ENCODE data around the gene ANXA11.

DNA sequence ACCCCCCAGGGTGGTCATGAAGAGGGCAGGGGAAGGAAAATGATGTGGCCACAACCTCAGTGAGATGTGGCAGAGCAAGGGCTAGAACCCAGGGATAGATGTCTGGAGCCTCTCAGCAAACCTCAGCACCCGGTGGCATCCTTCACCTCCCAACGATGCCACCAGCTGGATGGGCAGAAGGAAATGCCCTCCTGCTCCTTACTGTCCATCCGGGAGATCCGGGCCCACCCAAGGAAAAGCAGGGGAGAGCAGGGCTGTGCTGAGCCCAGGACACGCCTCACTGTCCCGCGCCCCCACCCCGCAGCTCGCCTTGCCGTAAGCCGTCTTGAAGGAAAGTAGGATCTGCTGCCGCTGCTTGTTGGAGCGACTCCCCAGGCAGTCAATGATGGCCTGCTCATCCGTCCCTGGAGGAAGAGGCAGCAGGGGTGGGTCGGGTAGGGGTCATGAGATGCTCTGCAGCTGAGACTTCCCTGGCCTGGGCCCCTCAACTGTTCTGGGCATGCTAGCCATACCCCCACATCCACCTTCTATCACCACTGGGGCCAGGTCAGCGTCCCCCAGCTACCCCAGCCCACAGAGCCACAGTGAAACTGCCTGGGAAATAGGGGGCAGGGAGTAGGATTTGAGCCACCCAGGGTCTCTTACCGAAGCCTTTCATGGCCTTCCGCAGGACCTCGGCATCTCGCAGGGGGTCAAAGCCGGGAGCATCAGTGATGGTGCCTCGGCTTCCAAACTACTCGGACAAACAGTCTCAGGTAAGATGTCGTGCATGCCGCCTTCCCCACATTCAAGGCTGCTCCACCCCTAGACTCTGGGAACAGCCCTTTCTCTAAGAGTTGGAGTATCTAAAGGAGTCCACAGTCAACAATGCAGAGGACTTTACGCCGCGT lies 38.5 kb downstream of the ANXA11 start:
- TF ChIP-seq, protein P1, sequence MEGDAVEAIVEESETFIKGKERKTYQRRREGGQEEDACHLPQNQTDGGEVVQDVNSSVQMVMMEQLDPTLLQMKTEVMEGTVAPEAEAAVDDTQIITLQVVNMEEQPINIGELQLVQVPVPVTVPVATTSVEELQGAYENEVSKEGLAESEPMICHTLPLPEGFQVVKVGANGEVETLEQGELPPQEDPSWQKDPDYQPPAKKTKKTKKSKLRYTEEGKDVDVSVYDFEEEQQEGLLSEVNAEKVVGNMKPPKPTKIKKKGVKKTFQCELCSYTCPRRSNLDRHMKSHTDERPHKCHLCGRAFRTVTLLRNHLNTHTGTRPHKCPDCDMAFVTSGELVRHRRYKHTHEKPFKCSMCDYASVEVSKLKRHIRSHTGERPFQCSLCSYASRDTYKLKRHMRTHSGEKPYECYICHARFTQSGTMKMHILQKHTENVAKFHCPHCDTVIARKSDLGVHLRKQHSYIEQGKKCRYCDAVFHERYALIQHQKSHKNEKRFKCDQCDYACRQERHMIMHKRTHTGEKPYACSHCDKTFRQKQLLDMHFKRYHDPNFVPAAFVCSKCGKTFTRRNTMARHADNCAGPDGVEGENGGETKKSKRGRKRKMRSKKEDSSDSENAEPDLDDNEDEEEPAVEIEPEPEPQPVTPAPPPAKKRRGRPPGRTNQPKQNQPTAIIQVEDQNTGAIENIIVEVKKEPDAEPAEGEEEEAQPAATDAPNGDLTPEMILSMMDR (IDR thresholded peaks at IDR 0.05), result no peak
- no peak for TF ChIP-seq EZH2 (IDR thresholded peaks at IDR 0.05; ENCODE audit: borderline replicate concordance, insufficient read depth, low read depth, low read length, poor library complexity, severe bottlenecking)

Measured in B cell (primary cell).